Hepatocyte (in vitro differentiated cells): ENCODE data around the gene SLC6A3. TPM values are rescaled to one million over a fixed set of nuclear protein-coding genes. Genes with fewer than 3 reads are reported as not detected.

Experiments
- DNase-seq: peaks from one replicate; pipeline ENCODE4 v3.0.0-alpha.2; 2016; ENCODE audit warnings: low spot score
- H2AFZ ChIP-seq: fragments of 200-600 bp; sonication (generic); 2 replicates; pipeline ENCODE4 v1.6.0; 2016; ENCODE audit warnings: antibody characterized with exemption, mild to moderate bottlenecking
- H3K27ac ChIP-seq: fragments of 200-600 bp; sonication (generic); 2 replicates; pipeline ENCODE4 v1.5.1; 2016; ENCODE audit warnings: mild to moderate bottlenecking
- H3K27me3 ChIP-seq: fragments of 200-600 bp; sonication (generic); 2 replicates; pipeline ENCODE4 v1.6.1; 2016
- H3K36me3 ChIP-seq: fragments of 200-600 bp; sonication (generic); replicated peaks from 2 replicates; pipeline ENCODE4 v1.5.1; 2016; ENCODE audit warnings: low read depth; ENCODE audit not compliant: insufficient read depth
- H3K4me1 ChIP-seq: fragments of 200-600 bp; sonication (generic); 2 replicates; pipeline ENCODE4 v1.5.1; 2016; ENCODE audit warnings: mild to moderate bottlenecking, moderate library complexity; ENCODE audit not compliant: insufficient read depth
- H3K4me2 ChIP-seq: fragments of 200-600 bp; sonication (generic); 2 replicates; pipeline ENCODE4 v1.6.0; 2016
- H3K4me3 ChIP-seq: fragments of 200-600 bp; sonication (generic); 2 replicates; pipeline ENCODE4 v1.5.1; 2016; ENCODE audit warnings: mild to moderate bottlenecking
- H3K79me2 ChIP-seq: fragments of 200-600 bp; sonication (generic); 2 replicates; pipeline ENCODE4 v1.6.0; 2017; ENCODE audit warnings: mild to moderate bottlenecking
- H3K9me2 ChIP-seq: fragments of 200-600 bp; sonication (generic); replicated peaks from 2 replicates; pipeline ENCODE4 v1.6.0; 2017; ENCODE audit warnings: mild to moderate bottlenecking; ENCODE audit not compliant: insufficient read depth
- H3K9me3 ChIP-seq: fragments of 200-600 bp; sonication (generic); 2 replicates; pipeline ENCODE4 v1.5.1; 2016; ENCODE audit warnings: low read depth, mild to moderate bottlenecking
- H4K20me1 ChIP-seq: fragments of 200-600 bp; sonication (generic); 2 replicates; pipeline ENCODE4 v1.6.0; 2016; ENCODE audit warnings: mild to moderate bottlenecking; ENCODE audit not compliant: insufficient read depth, poor library complexity, severe bottlenecking
- EZH2 ChIP-seq: fragments of 200-600 bp; sonication (generic); IDR thresholded peaks from 2 replicates; pipeline ENCODE4 v1.6.1; 2016; ENCODE audit warnings: antibody characterized with exemption, mild to moderate bottlenecking, borderline replicate concordance
- EZH2phosphoT487 ChIP-seq: fragments of 200-600 bp; sonication (generic); IDR thresholded peaks from one replicate; pipeline ENCODE4 v1.6.1; 2018; ENCODE audit warnings: antibody characterized with exemption, mild to moderate bottlenecking, low read depth, moderate library complexity; ENCODE audit not compliant: unreplicated experiment, severe bottlenecking
- WGBS: methylation state at CpG from one replicate; pipeline ENCODE4 v1.1.6; 2016; ENCODE audit warnings: low lambda C conversion rate; ENCODE audit errors: missing lambda C conversion rate; 5-methylcytosine and 5-hydroxymethylcytosine counted together
- polyA plus RNA-seq: library from polyadenylated mRNA; unstranded; fragments of >200 nt; fragmentation: Nextera tagmentation; extraction: Ambion mirVana; gene quantifications from 2 replicates; pipeline ENCODE4 v1.2.1, GENCODE V29; 2016
- total RNA-seq: library from RNA; depleted of rRNA; stranded (reverse); fragments of >200 nt; gene quantifications from 2 replicates; pipeline ENCODE4 v1.2.3, GENCODE V29; 2014
- TF ChIP-seq, protein P1 (sequence below): fragments of 200-600 bp; sonication (generic); IDR thresholded peaks from 2 replicates; pipeline ENCODE4 v1.5.1; 2016; ENCODE audit warnings: antibody characterized with exemption, mild to moderate bottlenecking; ENCODE audit not compliant: poor library complexity

The SLC6A3 gene
- total and polyA plus RNA-seq, 2 experiments from 2014 or later, result not detected

DNA sequence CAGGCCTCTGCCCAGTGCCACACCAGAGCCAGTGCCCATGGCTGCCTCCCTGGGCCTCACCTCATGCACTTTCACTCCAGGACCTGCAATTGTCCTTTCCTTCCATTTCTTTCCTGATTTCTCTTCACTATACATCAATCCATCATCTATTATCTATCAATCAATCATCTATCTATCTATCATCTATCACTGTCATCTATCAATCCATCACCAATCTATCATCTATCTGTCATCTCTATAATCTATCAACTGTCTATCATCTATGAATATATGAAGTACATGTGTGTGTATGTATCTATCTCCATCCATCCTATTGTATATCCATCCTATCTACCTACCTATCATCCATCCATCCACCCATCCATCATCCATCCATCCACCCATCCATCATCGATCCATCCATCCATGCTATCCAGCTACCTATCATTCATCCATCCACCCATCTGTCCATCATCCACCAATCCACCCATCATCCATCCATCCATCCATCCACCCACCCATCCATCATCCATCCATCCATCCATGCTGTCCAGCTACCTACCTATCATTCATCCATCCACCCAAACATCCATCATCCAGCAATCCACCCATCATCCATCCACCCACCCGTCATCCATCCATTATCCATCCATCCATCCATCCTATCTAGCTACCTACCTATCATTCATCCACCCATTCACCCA, 26.9 kb downstream of the SLC6A3 start:
- Histone ChIP-seq H3K79me2 (no peaks in the 10 kb centered on the region), H3K4me1 (no peaks in the 10 kb centered on the region), H3K4me3 (no peak overlapping the region), H3K36me3 (no peaks in the 10 kb centered on the region), H3K9me3 (no peaks in the 10 kb centered on the region), H2AFZ (no peak overlapping the region), H3K27ac (no peak overlapping the region), H3K4me2 (no peak overlapping the region), H3K27me3 (no peaks in the 10 kb centered on the region), H3K9me2 (no peaks in the 10 kb centered on the region), H4K20me1 (no peaks in the 10 kb centered on the region)
- no peak for DNase-seq
- no peak for TF ChIP-seq EZH2
- no peak for TF ChIP-seq EZH2phosphoT487
- TF ChIP-seq, protein P1, sequence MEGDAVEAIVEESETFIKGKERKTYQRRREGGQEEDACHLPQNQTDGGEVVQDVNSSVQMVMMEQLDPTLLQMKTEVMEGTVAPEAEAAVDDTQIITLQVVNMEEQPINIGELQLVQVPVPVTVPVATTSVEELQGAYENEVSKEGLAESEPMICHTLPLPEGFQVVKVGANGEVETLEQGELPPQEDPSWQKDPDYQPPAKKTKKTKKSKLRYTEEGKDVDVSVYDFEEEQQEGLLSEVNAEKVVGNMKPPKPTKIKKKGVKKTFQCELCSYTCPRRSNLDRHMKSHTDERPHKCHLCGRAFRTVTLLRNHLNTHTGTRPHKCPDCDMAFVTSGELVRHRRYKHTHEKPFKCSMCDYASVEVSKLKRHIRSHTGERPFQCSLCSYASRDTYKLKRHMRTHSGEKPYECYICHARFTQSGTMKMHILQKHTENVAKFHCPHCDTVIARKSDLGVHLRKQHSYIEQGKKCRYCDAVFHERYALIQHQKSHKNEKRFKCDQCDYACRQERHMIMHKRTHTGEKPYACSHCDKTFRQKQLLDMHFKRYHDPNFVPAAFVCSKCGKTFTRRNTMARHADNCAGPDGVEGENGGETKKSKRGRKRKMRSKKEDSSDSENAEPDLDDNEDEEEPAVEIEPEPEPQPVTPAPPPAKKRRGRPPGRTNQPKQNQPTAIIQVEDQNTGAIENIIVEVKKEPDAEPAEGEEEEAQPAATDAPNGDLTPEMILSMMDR, result no peak
- WGBS, result 90% methylated on average over 2 of the region's 2 CpGs

DNA sequence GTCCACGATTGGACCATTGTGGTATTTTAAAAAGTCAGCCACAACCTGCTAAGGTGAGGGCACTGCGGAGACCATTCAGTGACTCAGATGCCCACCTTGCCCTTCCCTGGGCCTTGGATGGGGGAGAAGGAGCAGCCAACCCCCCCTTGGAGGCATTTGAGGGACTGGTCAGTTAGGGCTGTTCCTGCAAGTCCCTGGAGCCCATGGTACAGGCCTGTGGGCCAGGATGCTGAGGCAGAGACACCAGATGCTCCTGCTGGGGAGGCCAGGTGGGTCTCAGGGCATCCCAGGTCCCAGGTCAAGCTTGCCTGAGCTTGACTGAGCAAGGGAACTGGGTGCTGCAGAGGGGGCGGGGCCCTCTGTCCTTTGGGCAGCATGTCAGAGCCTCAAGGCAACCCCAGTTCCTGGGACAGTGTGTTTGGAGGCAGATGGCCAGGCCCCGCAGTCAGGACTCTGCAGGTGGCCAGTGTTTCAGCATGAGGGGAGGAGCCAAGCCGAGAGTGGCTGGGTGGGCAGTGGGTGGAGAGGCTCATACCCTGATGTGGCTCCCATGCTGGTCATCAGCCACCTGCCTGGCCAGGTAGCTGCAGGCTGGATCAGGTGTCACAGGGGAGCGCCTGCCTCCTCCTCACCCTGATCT, 27.5 kb downstream of the SLC6A3 start:
- no peak overlapping the region for H2AFZ ChIP-seq
- H3K9me2 ChIP-seq, result no peaks in the 10 kb centered on the region
- H3K27ac ChIP-seq, result no peak overlapping the region
- no peaks in the 10 kb centered on the region for H3K36me3 ChIP-seq
- no peak overlapping the region for H3K4me3 ChIP-seq
- no peaks in the 10 kb centered on the region for H3K4me1 ChIP-seq
- no peak overlapping the region for H3K4me2 ChIP-seq
- 75% methylated on average over 6 of the region's 6 CpGs for WGBS
- H3K9me3 ChIP-seq, result no peaks in the 10 kb centered on the region
- TF ChIP-seq EZH2phosphoT487 (no peak), EZH2 (no peak)
- TF ChIP-seq, protein P1, result no peak
- H3K27me3 ChIP-seq, result no peaks in the 10 kb centered on the region
- no peaks in the 10 kb centered on the region for H3K79me2 ChIP-seq
- DNase-seq, result no peak
- H4K20me1 ChIP-seq, result no peaks in the 10 kb centered on the region

GRCh38 chr5:1416856-1417469, 28.3 kb downstream of the SLC6A3 start:
- Histone ChIP-seq H3K4me1 (no peaks in the 10 kb centered on the region), H3K4me3 (no peak overlapping the region), H2AFZ (no peak overlapping the region), H3K27me3 (no peaks in the 10 kb centered on the region), H3K9me3 (no peaks in the 10 kb centered on the region), H3K4me2 (no peak overlapping the region), H4K20me1 (no peaks in the 10 kb centered on the region), H3K36me3 (no peaks in the 10 kb centered on the region), H3K79me2 (no peaks in the 10 kb centered on the region), H3K27ac (no peak overlapping the region), H3K9me2 (no peaks in the 10 kb centered on the region)
- TF ChIP-seq EZH2phosphoT487, result no peak
- no peak for TF ChIP-seq EZH2
- TF ChIP-seq, protein P1, result no peak
- DNase-seq, result no peak
- WGBS, result 86% methylated on average over 12 of the region's 12 CpGs
